Spleen (tissue), 11 donors: ENCODE results near the gene MRPS5. TPM values are rescaled to one million over a fixed set of nuclear protein-coding genes. Genes with fewer than 3 reads are reported as not detected.

Experiments used
- DNase-seq: peaks from one replicate; pipeline ENCODE4 v3.0.0-alpha.2; 2020
- H3K27ac ChIP-seq, 8 donors: fragments of 200-600 bp; sonication (generic) in 7 of 8; 1 replicate in 4 of 8; 2 replicates in 4 of 8; pipeline versions ENCODE4 v1.5.0 to v1.8.0; 2016 to 2021; ENCODE audit warnings: inconsistent platforms in 4 of 8, mild to moderate bottlenecking in 4 of 8, moderate library complexity in 1 of 8
- H3K27me3 ChIP-seq, 7 donors: fragments of 200-600 bp; sonication (generic) in 6 of 7; replicated peaks in 1 of 7; 1 replicate in 4 of 7; 2 replicates in 3 of 7; pipeline versions ENCODE4 v1.5.0 to v1.8.0; 2016 to 2021; ENCODE audit warnings: inconsistent platforms in 3 of 7, mild to moderate bottlenecking in 1 of 7
- H3K36me3 ChIP-seq, 6 donors: fragments of 200-600 bp; sonication (generic) in 5 of 6; 1 replicate in 4 of 6; 2 replicates in 2 of 6; pipeline versions ENCODE4 v1.5.0 to v1.8.0; 2016 to 2021; ENCODE audit warnings: inconsistent platforms in 2 of 6
- H3K4me1 ChIP-seq, 6 donors: fragments of 200-600 bp; sonication (generic) in 5 of 6; 1 replicate in 3 of 6; 2 replicates in 3 of 6; pipeline versions ENCODE4 v1.5.0 to v1.8.0; 2016 to 2021; ENCODE audit warnings: inconsistent platforms in 3 of 6
- H3K4me3 ChIP-seq, 8 donors: fragments of 200-600 bp; sonication (generic) in 7 of 8; 1 replicate in 4 of 8; 2 replicates in 4 of 8; pipeline versions ENCODE4 v1.5.0 to v1.8.0; 2016 to 2021; ENCODE audit warnings: inconsistent platforms in 4 of 8, mild to moderate bottlenecking in 4 of 8, moderate library complexity in 2 of 8
- H3K9me3 ChIP-seq, 8 donors: fragments of 200-600 bp; sonication (generic) in 7 of 8; 1 replicate in 4 of 8; 2 replicates in 4 of 8; pipeline versions ENCODE4 v1.5.0 to v1.8.0; 2016 to 2021; ENCODE audit warnings: inconsistent platforms in 4 of 8
- CTCF ChIP-seq, 11 experiments: fragments of 200-600 bp in 7 of 11; fragments of 450-650 bp in 4 of 11; sonication (generic) in 4 of 11; IDR thresholded peaks in 8 of 11; conservative IDR thresholded peaks in 3 of 11; 1 replicate in 7 of 11; 2 replicates in 4 of 11; pipeline versions ENCODE4 v1.4.0 to v1.8.0; 2016 to 2021; ENCODE audit warnings: antibody characterized with exemption in 11 of 11, inconsistent platforms in 4 of 11, mild to moderate bottlenecking in 1 of 11
- POLR2A ChIP-seq, 3 donors: fragments of 450-650 bp; IDR thresholded peaks; one replicate each; pipeline ENCODE4 v1.5.1; 2017; ENCODE audit warnings: antibody characterized with exemption in 3 of 3, mild to moderate bottlenecking in 1 of 3
- POLR2AphosphoS5 ChIP-seq, 3 donors: sonication (generic); formaldehyde crosslinking; IDR thresholded peaks; one replicate each; pipeline ENCODE4 v1.5.1; 2017; ENCODE audit warnings: antibody characterized with exemption in 3 of 3
- WGBS, 5 donors: extraction: QIAGEN DNeasy Blood & Tissue Kit in 3 of 5; methylation state at CpG; one replicate each; pipeline versions ENCODE4 v1.1.5 to v1.1.7; 2013 to 2018; 5-methylcytosine and 5-hydroxymethylcytosine counted together
- intact Hi-C: fragments of 100-400 bp; cut with DNase I; formaldehyde crosslinking; loops from one replicate; pipeline ENCODE4 v1.15.0; 2023; ENCODE audit warnings: low total_unique reads
- polyA plus RNA-seq, 3 donors: library from polyadenylated mRNA; stranded (reverse); fragments of 200-250 nt; gene quantifications; one replicate each; pipeline ENCODE4 v1.2.1, GENCODE V29; 2013
- total RNA-seq, 7 donors: library from RNA; depleted of rRNA in 3 of 7; stranded (reverse); fragments of >200 nt in 3 of 7; fragmentation: NEBNext Ultra II Directional in 4 of 7; extraction: Animal tissue kit (Norgen Biotek cat#: 25700) in 4 of 7; gene quantifications; one replicate each; pipeline versions ENCODE4 v1.1.0 to v1.2.1, GENCODE V29; 2016 to 2021
- donor health status: healthy with polysubstance abuse.
- donor health status: DM: no; HTN: no; CAD: no; lungs with moderate emphysema.
- donor health status: DM: no; HTN: no; CAD: no.
- donor health status: Bipolar disorder and iron deficiency.
- donor health status: healthy.
- donor health status: DM: no; HTN: no; CAD: no.
- donor health status: DM: yes; HTN: yes; CAD: no.

Gene MRPS5
- total and polyA plus RNA-seq, 10 donors: 37.5 to 92.2 (median 53.7) TPM

GRCh38 chr2:95036596-95037383 lies 84.8 kb downstream of the MRPS5 start:
- H3K27ac ChIP-seq: no peak overlapping the region
- no peaks in the 10 kb centered on the region for H3K4me1 ChIP-seq

More at GRCh38 chr2:95036596-95037383, 84.8 kb downstream of the MRPS5 start:
- no peak overlapping the region for H3K4me3 ChIP-seq
- no peaks in the 10 kb centered on the region for H3K9me3 ChIP-seq
- DNase-seq: no peak
- WGBS, 5 donors: 87 to 96% (median 90%) methylated on average over 3 of the region's 3 CpGs
- TF ChIP-seq CTCF (IDR thresholded peaks at IDR 0.05 in 8 of 11, conservative IDR thresholded peaks at IDR 0.05 in 3 of 11) (no peak), POLR2A (IDR thresholded peaks at IDR 0.05) (no peak), POLR2AphosphoS5 (IDR thresholded peaks at IDR 0.05) (no peak)
- peaks cover 0 to 30% (median 0%) of the 10 kb centered on the region in 7 donors for H3K27me3 ChIP-seq
- no peaks in the 10 kb centered on the region for H3K36me3 ChIP-seq
- intact Hi-C loops: no loop called here

Other genes with a start within 250 kb of the MRPS5 start
- 10 to 100 TPM in 3 of 7 donors, 1 to 10 TPM in 4; 4.7 to 18.8 (median 8.1) TPM for gene MAL, start 96.1 kb downstream of the MRPS5 start, total RNA-seq
- gene MAL, start 96.1 kb downstream of the MRPS5 start, polyA plus RNA-seq: 10 to 100 TPM in 1 of 3 donors, 1 to 10 TPM in 2; 8.4 to 12.7 (median 9.0) TPM
- gene ZNF514, start 38.0 kb upstream of the MRPS5 start, total RNA-seq: 10 to 100 TPM; 14.7 to 23.1 (median 18.0) TPM
- gene ZNF514, start 38.0 kb upstream of the MRPS5 start, polyA plus RNA-seq: 10 to 100 TPM in 2 of 3 donors, 1 to 10 TPM in 1; 8.3 to 12.6 (median 11.2) TPM
- 1 to 10 TPM; 4.0 to 8.3 (median 5.1) TPM for gene ZNF2, start 44.0 kb upstream of the MRPS5 start, total RNA-seq
- 1 to 10 TPM; 1.5 to 1.9 (median 1.5) TPM for gene ZNF2, start 44.0 kb upstream of the MRPS5 start, polyA plus RNA-seq
- 10 to 100 TPM in 1 of 7 donors, 1 to 10 TPM in 6; 4.6 to 10.8 (median 6.2) TPM for gene ZNF892, start 85.7 kb upstream of the MRPS5 start, total RNA-seq
- gene ZNF892, start 85.7 kb upstream of the MRPS5 start, polyA plus RNA-seq: under 1 TPM; 0.13 to 0.77 (median 0.29) TPM
- gene PROM2, start 152.6 kb upstream of the MRPS5 start, total RNA-seq: 1 to 10 TPM in 6 of 7 donors, under 1 TPM in 1; 0.50 to 4.9 (median 2.7) TPM
- under 1 TPM; 0.21 to 0.74 (median 0.52) TPM for gene PROM2, start 152.6 kb upstream of the MRPS5 start, polyA plus RNA-seq
- gene KCNIP3, start 175.5 kb upstream of the MRPS5 start, total RNA-seq: 1 to 10 TPM; 2.6 to 5.2 (median 4.2) TPM
- 1 to 10 TPM in 1 of 3 donors, under 1 TPM in 2; 0.59 to 1.8 (median 0.85) TPM for gene KCNIP3, start 175.5 kb upstream of the MRPS5 start, polyA plus RNA-seq